GM21786 (cell line): ENCODE results near the gene CFAP69.
"Not testable (repeated sequence)": the region's sequence is repeated elsewhere in the genome, so short reads cannot be mapped to it uniquely, and the experiment has no call there.

Source experiments
- ATAC-seq: cut with Tn5 transposase; IDR thresholded peaks from one replicate; pipeline ENCODE4 v1.9.1; 2021; ENCODE audit not compliant: unreplicated experiment

CFAP69 gene

DNA sequence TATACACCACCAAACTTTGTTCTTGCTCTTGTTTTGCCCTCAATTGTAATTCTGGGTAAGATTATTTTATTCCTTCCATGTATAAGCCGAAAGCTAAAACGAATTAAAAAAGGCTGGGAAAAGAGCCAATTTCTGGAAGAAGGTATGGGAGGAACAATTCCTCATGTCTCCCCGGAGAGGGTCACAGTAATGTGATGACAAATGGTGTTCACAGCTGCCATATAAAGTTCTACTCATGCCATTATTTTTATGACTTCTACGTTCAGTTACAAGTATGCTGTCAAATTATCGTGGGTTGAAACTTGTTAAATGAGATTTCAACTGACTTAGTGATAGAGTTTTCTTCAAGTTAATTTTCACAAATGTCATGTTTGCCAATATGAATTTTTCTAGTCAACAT is 12.5 kb upstream of the CFAP69 start:
- no peak for ATAC-seq

DNA sequence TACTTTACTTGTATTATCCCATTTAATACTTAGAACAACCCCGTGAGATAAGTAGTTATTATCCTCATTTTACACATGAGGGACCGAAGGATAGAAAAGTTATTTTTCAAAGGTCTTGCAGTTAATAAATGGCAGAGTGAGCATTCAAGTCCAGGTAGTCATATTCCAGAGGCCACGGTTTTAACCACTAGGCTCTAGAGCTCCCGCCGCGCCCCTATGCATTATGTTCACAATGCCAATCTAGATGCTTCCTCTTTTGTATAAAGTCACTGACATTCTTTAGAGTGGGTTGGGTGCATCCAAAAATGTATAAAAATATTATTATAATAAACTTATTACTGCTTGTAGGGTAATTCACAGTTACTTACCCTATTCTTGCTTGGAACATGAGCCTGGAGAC is 11.4 kb upstream of the CFAP69 start:
- ATAC-seq = no peak

DNA sequence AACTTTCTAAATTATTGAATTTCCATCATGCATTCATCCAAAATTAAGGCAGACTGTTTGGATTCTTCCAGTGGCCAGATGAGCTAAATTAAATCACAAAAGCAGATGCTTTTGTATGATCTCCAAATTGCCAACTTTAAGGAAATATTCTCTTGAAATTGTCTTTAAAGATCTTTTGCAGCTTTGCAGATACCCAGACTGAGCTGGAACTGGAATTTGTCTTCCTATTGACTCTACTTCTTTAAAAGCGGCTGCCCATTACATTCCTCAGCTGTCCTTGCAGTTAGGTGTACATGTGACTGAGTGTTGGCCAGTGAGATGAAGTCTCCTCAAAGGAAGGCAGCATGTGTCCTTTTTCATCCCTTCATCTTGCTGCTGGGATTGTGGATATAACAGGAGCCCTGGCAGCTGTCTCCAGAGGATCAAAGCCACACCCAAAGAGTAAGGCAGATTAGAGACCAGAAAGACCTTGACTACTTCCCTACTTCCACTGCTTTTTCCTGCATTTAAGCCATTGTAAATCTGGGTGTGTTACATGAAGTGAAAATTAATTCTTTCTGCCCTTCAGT is 8.2 kb upstream of the CFAP69 start:
- ATAC-seq = no peak

DNA sequence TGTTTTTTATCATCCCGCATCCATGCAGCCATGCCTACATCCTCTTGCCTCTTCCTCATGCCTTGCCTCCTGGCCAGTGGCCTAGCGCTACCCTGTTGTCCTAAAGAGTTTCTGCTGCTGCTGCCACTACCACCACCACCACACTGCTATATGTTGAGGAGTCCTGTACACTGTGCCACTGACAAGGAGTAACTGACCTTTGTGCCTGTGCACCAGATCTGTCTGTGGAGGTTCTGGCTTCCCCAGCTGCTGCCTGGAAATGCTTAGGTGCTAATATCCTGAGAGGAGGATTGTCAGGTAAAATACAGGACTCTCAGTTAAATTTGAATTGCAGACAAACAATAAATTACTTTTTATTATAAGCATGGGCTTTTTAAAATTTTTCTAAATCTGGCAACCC is 7.0 kb upstream of the CFAP69 start:
- ATAC-seq = no peak

DNA sequence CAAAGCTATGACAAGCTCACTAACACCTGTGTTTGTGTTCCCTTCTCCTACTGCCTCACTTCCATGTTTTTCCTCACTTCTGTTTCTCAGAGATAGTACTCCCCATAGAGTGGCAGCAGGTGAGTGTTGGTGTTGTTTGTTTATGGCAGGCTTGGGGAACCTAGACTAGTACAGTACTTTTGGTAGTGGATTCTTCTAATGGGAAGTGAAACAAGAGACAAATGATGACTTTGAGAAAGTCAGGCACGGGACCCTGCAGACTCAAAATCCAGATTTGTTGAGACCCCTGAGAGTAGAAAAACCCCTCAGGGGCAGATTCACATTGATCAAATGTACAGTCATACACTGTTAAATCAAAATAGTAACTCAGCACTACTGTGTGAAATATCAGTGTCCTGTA is 6.4 kb upstream of the CFAP69 start:
- peak; percentile 36 for ATAC-seq

DNA sequence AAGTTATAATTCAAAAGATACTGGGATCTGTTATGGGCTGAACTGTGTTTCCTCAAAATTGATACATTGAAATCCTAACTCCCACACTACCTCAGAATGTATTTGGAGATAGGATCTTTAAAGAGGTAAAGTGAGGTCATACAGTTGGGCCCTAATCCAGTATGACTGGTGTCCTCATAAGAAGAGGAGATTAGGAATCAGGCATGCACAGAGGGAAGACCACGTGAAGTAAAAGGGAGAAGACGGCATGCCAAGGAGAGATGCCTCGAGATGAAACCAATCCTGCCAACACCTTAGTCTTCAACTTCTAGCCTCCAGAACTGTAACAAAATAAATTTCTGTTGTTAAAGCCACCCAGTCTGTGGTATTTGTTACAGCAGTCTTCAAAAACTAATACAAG is 5.9 kb upstream of the CFAP69 start:
- ATAC-seq = no peak

DNA sequence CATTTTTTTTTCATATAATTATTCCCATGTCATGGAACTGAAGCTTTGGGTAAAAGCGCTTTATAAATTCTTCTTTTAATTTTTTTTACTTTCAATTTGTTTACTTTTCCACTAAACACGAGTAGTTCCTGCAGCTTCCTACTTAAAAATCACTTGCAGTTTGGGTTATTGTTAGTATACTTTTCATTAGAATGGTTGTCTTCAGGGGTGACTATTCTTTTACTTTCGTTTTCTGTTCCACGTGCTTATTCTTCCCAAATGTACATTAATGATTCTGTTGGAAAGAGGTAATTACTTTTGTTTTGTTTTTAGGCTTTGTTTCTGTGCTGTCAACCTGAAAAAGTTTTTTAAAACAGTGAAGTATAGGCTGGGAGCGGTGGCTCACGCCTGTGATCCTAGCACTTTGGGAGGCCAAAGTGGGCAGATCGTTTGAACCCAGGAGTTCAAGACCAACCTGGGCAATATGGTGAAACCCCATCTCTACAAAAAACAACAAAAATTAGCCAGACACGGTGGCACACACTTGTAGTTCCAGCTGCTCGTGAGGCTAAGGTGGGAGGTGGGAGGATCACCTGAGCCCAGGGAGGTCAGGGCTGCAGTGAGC is 5.2 kb upstream of the CFAP69 start:
- no peak for ATAC-seq

DNA sequence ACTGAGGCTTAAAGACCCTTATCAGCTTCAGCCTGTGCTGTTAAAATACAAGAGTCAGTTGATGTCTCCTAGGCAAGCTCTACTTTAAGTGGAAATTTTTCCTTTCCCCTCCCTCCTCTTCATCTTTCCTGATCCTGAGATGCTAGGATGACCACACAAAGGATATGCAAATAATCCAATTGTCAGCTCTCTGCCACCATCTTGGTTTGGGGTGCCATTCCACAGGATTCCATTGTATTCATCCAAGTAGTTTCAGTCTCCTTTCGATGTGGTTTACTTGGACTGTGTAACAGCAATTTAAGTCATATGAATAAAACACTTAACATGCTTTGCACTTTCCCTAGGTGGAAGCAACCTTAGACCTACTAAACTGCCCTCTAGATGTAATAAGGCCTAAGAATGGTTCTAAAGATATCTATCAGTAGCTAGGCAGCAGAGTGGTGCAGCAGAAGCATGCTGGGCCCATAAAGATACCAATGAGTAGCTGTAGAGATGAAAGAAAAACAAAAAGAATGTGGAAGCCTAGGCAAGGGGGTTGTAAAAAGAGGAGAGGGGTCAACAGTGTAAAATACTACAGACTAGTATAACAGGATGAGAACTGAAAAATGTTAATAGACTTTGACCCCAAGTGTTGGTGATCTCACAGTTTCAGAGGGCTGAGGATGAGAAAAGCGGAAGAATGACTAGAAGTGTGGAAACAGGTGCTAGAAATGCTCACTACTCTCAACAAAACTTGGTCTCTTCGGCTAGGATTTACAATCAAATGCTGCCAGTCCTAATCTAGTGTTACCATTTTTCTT is 2.4 kb upstream of the CFAP69 start:
- ATAC-seq = peak; percentile 72

DNA sequence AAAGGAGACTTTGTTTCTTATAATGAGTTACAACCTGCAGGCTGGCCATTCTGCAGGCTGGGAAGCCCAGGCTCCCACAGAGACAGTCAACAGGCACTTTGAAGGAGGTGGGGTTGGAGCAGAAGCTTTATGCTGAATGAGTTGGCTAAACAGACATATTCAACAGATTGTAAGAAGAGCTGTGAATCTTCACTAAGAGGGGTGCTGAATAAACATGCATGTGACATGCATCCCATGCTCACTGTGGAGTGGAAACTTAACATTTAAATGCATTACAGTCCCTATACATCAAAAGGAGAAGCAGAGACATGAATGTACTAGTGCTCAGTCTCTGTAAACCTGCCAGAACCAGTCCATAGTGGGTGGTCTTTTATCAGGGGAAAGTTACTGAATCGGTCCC is 1.4 kb upstream of the CFAP69 start:
- no peak for ATAC-seq

DNA sequence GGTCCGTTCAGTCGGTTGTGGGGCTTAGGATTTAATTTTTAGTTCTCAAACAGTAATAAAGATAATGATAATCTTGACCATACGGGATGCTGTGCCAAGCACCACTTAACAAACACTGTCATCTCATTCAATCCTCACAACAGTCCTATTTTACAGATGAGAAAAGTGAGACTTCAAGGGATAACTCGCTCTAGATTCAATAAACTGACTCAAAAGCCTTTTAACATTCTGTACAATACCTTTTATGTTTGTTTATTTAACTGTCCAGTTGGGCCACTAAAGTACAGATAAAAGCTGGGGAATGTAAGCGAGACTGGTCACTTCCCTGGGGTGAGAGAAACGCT is 437 bp upstream of the CFAP69 start:
- no peak for ATAC-seq

DNA sequence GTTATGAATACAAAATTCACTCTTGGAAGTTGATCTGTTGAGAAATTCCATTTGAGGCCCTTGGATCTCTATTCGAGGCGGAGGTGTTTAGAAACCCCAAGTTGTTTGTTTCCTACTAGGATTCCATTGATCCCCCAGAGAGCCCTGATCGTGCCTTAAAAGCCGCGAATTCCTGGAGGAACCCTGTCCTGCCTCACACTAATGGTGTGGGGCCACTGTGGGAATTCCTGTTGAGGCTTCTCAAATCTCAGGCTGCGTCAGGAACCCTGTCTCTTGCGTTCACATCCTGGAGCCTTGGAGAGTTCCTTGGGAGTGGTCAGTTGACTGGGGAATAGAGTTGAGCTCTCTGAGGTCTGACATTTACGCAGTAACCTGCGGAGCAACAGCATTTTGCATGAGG is 1.2 kb downstream of the CFAP69 start:
- ATAC-seq = no peak

DNA sequence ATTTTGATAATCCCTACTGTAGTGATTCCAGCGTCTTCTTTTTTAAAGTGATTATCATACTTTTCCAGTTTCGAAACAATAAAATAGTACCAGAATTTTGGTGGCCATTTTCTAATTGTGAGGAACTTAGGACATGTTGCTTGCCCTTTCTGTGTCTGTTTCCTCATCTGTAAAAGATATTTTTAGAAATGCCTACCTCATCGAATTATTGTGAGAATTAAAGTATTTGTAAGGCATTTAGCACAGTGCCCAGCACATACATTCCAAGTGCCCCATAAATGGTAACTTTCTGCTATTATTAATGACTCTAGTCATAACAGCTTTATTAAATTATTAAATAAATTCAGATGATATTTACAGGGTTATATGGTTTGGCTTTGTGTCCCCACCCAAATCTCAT is 3.7 kb downstream of the CFAP69 start:
- ATAC-seq = no peak

DNA sequence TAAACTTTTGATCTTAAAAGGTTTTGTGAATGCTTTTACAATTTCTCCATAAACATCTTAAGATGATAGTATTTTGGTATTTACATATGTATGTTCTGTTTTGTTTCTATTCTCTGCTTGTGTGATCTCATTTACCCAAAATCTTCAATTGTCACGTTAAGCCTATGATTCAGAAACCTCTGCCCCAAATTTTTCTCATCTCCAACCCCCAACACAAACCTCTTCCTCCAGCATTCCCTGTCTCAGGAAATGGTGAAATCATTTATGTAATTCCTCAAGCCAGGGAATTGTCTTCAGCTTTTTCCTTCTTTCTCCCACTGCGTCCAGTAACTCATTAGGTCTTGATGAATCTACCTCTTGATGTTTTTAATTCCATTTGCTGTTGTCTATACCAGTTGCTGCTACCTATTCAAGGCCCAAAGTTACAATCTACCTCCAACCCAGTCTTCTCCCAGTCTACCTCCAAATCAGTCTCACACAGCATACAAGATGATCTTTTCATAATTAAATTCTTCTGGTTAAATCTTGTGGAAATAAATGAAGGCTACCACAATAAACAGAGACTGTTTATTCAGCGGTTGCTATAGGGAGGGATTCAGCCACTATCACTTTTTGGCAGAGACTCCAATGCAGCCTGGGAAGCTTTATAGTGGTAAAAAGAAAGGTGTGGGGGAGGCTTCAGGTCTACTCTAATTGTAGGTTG is 5.8 kb downstream of the CFAP69 start:
- ATAC-seq = no peak

DNA sequence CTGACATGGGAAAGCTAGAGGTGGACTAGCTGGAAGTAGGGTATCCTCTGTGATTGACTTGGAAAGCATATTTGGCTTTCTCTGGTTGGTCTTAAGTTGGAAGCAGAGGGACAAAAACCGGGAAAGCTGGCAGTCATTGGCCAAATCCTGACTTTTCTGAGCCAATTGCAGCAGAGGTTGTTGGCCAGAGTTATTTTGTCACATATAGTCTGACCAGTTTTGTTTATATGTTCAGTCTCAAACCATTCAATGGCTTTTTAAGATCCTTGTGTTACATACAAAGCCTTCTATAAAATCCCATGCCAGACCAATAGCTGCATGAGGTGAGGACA is 6.3 kb downstream of the CFAP69 start:
- no peak for ATAC-seq

DNA sequence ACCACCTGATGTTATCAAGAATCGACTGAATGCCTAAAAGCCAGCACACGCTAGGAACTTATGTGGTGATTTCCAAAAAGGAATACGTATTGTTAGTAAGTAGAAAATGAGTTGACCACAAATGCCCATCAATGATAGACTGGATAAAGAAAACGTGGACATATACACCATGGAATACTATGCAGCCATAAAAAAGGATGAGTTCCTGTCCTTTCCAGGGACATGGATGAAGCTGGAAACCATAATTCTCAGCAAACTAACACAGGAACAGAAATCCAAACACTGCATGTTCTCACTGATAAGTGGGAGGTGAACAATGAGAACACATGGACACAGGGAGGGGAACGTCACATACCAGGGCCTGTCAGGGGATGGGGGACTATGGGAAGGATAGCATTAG is 11.0 kb downstream of the CFAP69 start:
- ATAC-seq = not testable (repeated sequence)

DNA sequence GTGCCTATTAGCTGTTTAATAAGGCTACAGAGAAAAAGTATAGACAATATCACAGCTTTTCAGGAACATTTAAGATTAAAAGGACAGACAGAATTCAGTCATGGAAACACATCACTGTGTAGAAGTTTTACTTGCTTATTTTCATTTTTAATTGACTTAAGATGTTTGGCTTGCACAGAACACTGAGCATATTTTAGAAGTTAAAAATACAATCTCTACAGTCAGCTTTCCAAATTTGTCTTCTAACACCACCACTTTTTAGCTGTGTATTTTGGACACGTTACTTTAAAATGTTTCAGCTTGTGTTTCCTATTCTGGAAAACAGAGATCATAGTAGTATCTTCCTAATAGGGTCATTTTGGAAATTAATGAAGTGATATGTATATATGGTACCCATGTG is 11.8 kb downstream of the CFAP69 start:
- no peak for ATAC-seq

DNA sequence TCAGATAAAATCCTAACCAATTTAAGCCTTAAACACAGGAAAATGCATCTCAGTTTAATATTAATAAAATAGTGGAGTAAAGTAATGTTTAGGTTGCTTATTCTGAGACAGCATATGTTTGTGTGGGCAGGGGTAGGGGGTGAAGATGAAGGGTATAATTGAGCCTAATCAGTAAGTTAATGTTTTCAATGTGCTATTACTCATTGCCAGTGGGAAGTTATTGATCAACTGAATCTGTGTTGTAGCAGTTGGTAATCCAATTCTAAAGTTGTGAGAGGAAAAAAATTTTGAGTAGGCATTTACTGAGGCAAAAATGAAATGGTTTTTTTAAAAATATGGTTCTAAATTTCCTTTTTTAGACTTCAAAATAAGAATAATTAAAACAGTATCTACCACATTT is 16.5 kb downstream of the CFAP69 start:
- ATAC-seq = no peak

DNA sequence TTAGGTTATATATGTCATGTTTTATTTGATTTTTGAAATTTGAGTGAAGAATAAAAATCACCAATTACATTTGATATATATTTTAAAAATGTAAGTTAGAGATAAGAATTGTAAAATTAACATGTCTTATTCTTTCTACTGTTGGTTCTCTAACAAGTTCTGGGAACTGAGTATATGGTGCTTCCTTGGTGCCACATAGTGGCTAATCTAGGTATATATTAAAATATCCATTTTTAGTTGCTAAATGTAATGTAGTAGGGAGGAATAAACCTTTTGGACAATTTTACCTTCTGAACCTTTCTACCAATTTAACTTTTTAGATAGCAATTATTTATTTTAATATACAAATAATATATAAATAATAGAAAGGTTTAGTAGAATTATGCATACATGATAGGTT is 17.5 kb downstream of the CFAP69 start:
- peak; percentile 91 for ATAC-seq

DNA sequence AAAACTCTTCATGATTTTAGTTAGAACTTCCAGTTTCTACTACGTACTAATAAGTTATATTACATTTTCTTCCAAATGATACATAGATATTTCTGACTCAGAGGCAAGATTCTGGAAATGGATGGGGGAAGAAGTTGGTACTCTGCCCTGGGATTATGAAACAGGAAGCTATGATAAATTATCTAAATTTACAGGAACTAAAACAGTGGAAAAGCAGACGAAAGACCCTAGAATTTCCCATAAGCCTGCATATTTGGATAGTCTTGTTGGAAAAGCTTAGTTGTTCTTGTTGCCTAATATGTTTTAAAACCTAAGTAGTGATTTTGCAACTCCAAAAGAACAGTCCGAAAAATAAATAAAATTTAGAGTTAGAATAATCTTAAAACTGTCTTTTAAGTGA is 21.8 kb downstream of the CFAP69 start:
- ATAC-seq = no peak

DNA sequence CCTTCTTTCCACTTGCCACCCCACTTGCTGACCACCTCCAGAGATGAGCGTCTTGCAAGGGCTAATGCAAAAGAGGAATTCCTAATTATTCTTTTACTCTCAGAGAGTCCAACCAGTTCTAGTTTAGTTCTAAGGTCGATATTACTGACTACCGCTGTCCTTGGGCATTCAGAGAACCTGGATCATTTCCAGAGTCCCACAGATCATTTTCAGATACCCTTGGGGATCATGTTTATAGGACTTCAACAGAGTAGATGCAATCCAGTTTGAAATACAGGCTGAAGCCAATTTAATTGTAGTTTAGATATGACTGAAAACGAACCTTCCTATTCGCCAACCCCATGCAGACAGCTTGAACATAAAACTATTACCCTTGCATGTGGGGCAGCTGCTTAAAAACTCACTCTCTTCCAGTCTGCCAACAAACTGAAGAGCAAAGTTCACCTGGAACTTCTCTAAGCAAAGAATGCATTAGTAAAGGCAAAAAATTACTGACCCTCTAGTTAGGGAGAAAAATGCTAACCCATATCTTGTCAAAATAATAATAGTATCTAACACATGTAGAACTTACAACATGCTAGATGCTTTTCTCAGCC is 22.4 kb downstream of the CFAP69 start:
- no peak for ATAC-seq

DNA sequence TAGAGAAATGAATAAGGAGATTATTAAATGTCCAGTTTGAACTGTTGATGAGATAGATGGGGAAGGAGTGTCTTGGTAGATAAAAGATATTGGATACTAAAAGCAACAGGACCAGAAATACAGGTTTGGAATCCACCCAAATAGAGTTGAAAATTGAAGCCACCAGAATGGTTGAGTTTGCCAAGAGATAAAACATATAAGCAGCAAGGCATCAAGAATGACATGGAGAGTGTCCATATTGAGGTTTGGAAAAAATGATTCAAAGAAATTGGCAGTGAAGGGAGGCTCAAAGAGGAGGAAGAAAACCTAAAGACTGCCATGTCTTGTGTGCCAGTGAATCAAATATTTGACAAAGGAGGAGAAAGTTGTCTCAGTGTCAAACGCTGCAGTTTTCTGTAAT is 24.2 kb downstream of the CFAP69 start:
- ATAC-seq = no peak
